Central memory CD4-positive, alpha-beta T cell (primary cell): ENCODE data around the gene COPS6.

Source experiments
- DNase-seq: peaks from one replicate; pipeline ENCODE4 v3.0.0; 2022

The COPS6 gene

DNA sequence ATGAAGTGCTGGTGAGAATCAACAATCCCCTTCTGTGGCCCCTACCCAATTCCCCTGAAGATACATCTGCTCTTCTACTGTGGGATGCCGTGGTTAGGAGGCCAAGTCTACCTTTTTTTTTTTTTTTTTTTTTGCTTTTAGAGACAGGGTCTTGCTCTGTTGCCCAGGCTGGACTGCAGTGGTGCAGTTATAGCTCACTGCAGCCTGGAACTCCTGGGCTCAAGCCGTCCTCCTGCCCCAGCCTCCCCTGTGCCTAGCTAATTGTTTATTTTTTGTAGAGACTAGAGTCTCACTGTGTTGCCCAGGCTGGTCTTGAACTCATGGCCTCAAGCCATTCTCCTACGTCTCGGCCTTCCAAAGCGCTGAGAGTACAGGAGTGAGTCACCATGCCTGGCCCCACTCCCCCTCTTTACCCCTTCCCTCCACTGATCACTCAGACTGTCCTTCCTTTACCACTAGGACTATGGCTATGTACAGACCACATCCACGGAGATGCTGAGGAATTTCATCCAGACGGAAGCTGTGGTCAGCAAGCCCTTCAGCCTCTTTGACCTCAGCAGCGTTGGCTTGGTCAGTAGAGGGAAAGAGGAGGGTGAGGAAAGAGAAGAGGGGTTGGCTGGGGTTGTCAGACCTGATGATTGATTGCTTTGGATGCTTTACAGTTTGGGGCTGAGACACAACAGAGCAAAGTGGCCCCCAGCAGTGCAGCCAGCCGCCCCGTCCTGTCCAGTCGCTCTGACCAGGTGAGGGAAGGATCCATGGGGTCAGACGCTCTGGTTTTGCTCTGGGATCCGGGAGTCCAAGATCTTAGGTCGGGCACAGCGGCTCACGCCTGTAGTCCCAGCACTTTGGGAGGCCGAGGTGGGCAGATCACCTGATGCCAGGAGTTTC lies 14.4 kb downstream of the COPS6 start:
- DNase-seq = no peak

DNA sequence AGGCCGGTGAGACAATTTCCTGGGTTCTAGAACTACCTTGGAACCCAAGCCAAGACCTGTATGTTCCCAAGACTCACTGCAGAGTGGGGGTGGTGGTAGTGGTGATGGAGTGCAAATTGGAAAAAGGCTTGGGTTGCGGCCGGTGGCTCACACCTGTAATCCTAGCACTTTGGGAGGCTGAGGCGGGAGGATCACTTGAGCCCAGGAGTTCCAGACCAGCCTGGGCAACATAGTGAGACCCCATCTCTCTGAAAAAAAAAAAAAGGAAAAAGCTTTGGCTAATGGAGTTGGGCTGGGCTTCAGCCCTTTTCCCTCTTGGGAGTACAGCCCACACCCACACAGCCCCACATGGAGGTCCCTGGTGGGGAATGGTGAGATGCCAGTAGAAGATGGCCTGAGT lies 16.8 kb downstream of the COPS6 start:
- DNase-seq = no peak

DNA sequence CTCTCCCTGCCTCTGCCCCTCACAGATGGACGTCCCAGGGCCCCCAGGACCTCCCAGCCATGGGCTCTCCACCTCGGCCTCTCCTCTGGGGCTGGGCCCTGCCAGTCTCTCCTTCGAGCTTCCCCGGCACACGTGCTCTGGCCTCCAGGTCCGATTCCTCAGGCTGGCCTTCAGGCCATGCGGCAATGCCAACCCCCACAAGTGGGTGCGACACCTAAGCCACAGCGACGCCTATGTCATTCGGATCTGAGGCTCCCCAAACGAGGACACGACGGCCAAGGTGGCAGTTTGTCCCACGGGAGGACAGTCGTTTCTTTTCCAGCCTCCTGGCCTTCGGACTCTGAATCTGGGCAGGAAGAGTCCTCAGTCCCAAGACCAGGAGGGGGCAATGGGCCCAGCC lies 17.9 kb downstream of the COPS6 start:
- DNase-seq = no peak

DNA sequence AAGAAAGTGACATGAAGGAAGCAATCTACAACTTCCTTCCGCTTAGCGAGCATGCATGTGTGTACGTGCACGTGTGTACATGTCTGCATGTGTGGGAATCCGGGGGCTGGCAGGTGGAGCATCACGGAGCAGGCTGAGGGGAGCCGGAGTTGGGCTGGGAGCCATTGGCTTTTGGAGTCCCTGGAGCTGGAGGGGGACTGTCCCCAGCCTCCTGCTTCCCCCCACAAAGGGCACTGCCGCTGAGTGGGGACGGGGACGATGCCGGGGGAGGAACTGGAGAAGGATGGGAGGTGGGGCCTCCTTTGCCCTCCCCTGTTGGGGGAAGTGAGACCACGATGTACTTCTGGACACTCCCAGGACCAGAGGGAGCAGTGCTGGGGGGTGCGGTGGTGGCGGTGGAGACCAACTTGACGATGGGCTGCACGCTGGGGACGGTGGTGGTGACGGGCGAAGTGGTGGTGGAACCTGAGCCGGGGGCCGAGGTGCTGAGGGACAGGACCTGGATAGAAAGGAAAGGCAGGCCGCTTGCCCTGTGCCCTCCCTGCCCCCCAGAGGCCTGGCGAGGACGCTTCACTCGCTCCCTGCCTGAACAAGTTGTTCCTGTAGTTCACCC lies 18.5 kb downstream of the COPS6 start:
- DNase-seq = no peak

DNA sequence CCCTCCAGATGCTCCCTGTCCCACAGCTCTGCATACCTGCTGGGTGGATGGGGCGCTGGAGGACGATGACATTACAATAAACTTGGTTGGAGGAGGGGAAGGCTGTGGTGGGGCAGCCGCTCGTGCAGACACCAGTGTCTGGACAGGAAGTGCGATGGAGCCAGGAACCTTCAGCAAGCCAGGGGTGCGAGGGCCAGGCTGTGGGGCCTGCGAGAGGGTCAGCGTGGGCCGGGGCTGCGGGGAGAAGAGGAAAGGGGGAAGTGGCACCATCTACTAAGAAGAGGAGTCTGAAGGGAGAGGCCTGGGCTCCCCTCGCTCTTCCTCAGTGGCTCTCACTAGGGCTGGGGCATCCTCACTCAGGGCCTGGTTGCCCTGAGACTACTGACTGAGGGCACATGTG lies 19.1 kb downstream of the COPS6 start:
- DNase-seq = no peak

DNA sequence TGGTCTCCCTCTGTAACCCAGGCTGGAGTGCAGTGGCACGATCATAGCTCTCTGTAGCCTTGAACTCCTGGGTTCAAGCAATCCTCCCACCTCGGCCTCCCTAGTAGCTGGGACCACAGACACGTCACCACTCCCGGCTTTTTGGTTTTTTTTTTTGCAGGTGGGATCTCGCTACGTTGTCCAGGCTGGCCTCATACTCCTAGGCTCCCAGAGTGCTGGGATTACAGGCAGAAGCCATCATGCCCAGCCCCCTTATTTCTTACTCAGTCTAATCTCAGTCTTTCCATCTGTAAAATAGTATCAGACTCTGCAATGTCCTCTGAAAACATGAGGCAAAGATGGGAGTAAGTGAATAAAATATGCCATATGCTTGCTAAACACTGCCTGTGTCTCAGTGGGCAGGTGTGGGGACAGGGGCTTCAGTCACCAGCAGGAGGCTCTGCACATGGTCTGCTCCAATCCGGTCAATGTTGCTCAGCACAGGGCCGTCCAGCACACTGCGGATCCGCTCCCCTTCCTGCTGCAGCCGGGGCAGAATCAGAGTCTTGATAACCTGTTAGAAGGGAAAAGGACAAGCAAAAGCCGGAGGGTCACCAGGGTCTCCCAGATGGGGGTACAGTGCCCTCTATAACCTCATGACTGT lies 20.9 kb downstream of the COPS6 start:
- no peak for DNase-seq

DNA sequence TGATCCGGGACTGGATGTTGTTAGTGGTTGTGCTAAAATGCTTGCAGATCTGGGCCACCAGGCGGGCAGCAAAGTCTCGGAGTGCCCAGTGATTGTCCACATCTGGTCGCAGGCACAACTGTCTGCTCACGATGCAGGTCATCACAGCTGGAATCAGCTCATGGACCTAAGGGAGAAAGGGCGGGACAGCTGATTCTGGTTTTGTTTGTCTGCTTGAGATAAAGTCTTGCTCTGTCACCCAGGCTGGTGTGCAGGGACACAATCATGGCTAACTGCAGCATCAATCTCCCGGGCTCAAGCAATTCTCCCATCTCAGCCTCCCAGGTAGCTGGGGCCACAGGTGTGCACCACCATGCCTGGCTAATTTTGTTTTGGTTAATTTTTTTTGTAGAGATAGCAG lies 22.4 kb downstream of the COPS6 start:
- no peak for DNase-seq

DNA sequence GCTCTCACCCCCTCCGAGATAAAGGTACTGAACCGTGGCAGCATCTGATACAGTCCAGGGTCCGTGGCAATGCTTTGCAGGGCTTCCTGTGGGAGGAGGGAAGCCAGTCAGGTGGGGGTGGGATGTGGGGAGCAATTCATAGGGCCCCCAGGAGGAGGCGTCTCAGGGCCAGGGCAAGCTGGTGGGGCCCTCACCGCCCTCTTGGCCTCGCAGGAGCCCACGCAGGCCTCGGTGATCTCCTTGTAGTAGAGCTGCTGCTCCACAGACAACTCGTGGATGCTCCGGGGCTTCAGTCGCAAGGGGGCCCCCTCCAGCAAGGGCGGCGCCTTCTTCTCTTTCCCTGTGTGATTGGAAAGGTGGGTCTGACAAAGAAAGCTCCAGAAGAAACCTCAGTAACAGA lies 23.1 kb downstream of the COPS6 start:
- DNase-seq = no peak

DNA sequence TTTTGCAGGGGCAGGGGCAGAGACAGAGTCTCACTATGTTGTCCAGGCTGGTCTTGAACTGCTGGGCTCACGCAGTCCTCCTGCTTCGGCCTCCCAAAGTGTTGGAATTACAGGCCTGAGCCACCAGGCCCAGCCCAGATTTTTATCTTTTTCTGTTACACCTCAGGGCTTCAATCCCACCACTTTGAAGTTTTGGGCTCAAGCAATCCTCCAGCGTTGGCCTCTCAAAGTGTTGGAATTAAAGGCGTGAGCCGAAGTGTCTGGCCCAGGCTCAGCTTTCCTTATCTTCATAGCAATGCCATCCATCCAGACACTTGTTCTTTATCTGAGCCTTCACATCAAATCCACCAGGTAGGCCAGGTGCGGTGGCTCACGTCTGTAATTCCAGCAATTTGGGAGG lies 26.3 kb downstream of the COPS6 start:
- DNase-seq = no peak

DNA sequence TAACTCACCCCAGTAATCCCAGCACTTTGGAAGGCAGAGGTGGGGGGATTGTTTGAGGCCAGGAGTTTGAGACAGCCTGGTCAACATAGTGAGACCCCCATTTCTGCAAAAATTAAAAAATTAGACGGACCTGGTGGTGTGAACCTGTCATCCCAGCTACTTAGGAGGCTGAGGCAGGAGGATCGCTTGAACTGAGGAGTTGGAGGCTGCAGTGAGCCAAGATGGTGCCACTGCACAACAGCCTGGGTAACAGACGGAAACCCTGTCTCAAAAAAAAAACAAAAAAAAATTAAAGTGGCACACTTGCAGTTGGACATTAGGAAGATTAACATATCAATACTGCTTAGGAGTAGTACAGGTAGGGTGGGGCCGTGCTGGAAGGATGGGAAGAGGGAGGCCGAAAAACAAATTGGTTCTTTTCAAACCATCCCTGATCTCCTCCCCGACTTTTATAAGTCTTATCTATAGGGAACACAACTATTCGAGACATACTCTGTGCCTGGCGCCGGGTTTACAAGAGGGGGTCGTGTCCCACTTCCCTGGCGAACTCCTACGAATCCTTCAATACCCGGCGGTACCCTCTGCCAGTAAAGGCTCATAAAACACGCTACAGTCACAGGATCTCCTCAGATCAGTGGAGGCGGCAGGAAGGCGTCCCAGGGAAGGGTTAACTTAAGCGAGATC lies 29.8 kb downstream of the COPS6 start:
- no peak for DNase-seq

DNA sequence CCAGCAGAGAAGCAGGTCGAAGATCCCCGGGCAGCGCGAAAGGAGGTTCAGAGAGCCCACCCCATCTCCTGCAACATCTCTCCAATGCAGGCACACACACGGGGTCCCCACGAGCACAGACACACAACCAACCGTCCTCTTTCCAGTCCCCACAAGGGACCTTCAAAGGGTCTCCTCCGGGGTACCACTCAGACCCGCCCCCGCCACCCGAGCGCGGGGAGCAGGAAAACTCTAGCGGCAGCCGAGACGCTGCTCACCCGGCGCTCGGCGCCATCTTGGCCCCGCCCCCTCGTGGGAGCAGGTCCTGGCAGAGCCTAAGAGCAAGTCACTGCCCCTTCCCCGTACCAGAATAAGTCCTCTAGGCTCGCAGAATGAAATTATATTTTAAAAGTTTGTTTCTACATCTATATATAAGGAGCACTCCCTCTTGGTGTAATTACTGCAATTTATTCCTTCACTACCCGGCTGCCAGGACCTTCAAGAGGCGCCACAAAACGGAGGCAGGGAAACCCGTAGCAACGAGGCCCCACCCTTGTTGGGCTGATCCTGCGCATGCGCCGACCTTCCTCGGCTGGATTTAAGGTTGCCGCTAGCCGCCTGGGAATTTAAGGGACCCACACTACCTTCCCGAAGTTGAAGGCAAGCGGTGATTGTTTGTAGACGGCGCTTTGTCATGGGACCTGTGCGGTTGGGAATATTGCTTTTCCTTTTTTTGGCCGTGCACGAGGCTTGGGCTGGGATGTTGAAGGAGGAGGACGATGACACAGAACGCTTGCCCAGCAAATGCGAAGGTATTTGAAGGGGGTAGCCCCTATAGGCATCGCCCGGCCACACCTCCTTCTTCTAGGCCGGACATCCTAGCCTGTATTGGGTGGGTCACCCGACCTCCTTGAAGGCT lies 30.6 kb downstream of the COPS6 start, which contains the start of the genes CNPY4 and TAF6:
CNPY4 (plus strand) TSS at position 563 of the 898 bp plus-strand sequence; CDS start at position 674, 111 bp downstream.
TAF6 (minus strand) TSS at position 287 of the 898 bp plus-strand sequence. CDS start 5,149 bp downstream, outside the sequence.
- peak; percentile 94 for DNase-seq

DNA sequence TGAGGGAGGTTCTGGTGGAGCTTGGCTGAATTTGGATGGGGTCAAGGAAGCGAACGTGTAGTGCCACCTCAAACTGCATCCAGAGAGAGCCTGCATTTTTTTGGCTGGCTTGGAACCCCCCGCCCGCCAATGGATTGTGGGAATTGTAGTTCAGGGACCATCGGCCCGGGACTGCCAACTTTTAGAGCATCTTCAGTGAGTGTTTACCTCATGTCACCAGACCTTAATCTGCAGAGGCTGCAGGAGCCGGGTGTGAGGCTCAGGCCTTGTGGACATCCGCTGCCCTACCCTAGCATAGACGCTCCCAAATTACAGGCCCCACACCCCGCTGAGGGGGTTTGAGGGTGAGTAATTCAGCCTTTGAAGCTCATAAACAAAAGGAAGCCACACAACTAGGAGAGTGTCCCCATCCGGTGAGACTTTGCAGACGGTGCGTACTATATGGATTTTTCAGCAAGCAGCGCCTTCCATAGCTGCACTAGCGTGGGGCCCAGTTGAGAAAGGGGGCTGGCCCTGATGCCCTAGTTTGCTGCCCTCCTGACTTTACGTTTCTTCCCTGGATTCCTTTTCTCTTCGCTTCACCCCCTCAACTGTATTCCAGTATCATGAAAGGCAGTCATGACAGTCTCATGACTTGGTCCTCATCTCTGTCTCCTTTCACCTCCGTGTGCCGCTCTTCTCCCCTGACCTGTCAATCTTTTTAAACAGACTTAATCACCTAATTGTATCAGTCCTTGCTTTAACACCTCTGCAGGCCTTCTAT lies 31.4 kb downstream of the COPS6 start:
- peak; percentile 76 for DNase-seq

DNA sequence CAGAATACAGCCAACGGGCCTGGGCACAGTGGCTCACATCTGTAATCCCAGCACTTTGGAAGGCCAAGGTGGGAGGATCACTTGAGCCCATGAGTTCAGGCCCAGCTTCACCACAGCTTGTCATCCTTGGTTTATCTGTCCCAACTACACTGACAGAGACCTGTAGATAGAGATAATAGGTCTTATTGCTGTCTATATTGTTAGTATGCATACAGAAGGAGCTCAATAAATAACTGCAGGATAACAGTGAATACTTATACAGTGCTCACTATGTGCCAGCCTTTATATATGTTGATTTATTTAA lies 31.9 kb downstream of the COPS6 start:
- DNase-seq = no peak

DNA sequence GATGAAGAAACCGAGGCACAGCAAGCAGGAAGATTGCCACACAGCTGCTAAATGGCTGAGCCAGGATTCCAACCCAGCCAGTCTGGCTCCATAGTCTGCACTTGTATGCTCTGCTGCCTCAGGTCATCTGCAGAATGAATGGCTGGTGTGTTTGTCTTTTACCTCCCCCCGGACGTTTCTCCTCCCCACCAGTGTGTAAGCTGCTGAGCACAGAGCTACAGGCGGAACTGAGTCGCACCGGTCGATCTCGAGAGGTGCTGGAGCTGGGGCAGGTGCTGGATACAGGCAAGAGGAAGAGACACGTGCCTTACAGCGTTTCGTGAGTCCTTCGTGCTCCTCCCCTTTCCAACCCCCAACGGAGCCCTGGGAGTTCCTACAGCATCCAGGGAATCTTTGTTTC lies 33.3 kb downstream of the COPS6 start:
- DNase-seq = no peak

DNA sequence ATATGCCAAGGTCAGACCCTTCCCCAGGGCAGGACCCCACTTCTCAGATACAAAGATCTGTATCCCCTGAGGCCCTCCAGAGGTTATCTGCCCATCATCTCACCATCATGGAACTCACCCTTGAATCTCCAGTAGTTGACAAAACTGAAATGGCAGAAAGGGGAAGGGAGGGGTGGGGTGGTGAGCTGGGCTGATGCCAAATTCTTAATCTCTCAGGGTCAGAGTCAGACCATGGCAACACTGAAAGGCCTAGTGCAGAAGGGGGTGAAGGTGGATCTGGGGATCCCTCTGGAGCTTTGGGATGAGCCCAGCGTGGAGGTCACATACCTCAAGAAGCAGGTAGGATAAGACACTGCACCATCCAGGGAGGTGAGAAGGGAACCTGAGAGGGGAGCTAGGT lies 33.8 kb downstream of the COPS6 start:
- no peak for DNase-seq

DNA sequence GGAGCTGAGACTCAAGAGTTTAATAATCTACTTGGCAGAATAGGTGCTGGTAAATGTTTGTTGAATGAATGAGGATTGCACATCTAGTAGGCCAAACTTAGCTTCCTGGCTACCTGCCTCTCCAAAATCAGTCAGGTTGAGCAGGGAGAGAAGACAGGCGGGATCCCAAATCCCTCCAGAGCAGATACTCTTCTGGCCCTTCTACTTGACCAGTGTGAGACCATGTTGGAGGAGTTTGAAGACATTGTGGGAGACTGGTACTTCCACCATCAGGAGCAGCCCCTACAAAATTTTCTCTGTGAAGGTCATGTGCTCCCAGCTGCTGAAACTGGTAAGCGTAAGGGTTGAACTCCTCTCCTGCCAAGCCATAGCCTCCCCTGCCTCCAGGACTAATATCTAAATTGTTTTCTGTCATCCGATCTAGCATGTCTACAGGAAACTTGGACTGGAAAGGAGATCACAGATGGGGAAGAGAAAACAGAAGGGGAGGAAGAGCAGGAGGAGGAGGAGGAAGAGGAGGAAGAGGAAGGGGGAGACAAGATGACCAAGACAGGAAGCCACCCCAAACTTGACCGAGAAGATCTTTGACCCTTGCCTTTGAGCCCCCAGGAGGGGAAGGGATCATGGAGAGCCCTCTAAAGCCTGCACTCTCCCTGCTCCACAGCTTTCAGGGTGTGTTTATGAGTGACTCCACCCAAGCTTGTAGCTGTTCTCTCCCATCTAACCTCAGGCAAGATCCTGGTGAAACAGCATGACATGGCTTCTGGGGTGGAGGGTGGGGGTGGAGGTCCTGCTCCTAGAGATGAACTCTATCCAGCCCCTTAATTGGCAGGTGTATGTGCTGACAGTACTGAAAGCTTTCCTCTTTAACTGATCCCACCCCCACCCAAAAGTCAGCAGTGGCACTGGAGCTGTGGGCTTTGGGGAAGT lies 35.8 kb downstream of the COPS6 start:
- DNase-seq = no peak

DNA sequence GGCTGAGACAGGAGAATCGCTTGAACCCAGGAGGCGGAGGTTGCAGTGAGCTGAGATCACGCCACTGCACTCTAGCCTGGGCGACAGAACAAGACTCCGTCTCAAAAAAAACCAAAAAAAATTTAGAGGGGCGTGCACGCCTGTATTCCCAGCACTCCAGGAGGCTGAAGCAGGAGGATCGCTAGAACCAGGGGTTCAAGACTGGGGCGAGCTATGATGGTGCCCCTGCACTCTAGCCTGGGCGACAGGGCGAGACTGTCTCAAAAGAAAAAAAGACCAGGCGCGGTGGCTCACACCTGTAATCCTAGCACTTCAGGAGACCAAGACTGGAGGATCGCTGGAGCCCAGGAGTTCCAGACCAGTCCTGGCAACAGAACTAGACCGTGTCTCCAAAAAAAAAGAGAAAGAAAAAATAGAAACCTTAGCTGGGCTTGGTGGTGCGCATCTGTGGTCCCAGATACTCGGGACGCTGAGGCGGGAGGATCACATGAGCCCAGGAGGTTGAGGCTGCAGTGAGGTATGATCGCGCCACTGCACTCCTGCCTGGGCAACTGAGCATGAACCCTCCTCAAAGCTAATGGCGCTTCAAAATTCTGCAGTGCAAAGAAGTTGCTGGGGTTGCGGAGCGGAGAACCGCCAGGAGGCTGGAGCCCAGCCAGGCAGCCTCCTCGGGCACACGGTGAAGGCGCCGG lies 37.6 kb downstream of the COPS6 start:
- no peak for DNase-seq

DNA sequence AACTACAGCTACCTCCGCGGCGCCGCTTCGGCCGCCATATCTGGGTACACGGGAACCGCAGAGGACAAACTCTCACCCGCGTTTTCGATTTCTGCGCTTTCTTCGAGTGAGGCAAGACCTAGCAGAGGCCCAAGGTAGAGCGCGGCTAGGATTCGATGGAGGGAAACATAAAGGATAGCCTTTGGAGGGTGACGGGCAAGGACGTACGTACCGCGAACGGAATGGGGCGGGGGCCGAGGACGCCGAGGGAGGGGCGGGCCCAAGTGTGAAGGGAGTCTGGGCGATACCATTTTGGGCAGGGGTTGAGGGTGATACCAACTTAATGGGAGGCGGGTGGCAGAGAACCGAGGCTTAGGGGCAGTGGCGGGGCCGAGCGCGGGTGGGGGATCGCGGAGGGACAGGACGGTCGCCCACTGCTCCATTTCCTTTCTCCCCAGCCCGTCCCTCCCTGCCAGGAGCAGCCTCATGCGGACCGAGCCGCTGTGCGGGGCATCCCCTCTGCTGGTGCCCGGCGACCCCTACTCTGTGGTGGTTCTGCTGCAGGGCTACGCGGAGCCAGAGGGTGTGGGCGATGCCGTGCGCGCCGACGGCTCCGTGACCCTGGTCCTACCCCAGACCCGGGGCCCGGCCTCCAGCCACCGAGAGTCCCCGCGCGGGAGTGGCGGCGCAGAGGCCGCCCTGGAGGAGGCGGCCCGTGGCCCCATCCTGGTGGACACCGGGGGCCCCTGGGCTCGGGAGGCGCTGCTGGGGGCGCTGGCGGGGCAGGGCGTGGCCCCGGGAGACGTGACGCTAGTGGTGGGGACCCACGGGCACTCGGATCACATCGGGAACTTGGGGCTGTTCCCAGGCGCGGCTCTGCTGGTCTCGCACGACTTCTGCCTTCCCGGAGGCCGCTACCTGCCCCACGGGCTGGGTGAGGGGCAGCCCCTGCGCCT lies 38.4 kb downstream of the COPS6 start, which contains the start of gene MBLAC1:
MBLAC1 (plus strand) TSS at position 37 of the 935 bp plus-strand sequence; CDS start at position 466, 429 bp downstream.
- DNase-seq = peak; percentile 90
